Brain microvascular endothelial cell (primary cell): Measurements from ENCODE around the gene UBA5.

Source experiments
- DNase-seq: peaks from one replicate; pipeline ENCODE4 v3.0.0-alpha.2; 2020
- H3K27ac ChIP-seq: fragments of 250-450 bp; sonication (Bioruptor Pico); 2 replicates; pipeline ENCODE4 v1.5.1; 2020; ENCODE audit warnings: mild to moderate bottlenecking, moderate library complexity
- H3K27me3 ChIP-seq: fragments of 250-450 bp; sonication (Bioruptor Pico); replicated peaks from 2 replicates; pipeline ENCODE4 v1.5.1; 2020; ENCODE audit warnings: mild to moderate bottlenecking
- H3K36me3 ChIP-seq: fragments of 250-450 bp; sonication (Bioruptor Pico); replicated peaks from 2 replicates; pipeline ENCODE4 v1.5.1; 2020; ENCODE audit warnings: mild to moderate bottlenecking
- H3K4me3 ChIP-seq: 2 replicates; pipeline ENCODE4 v1.5.1; 2011; ENCODE audit warnings: low read depth, mild to moderate bottlenecking, control low read depth, low read length, moderate library complexity
- CTCF ChIP-seq: IDR thresholded peaks from 2 replicates; pipeline ENCODE4 v1.5.1; 2011; ENCODE audit warnings: low read depth, mild to moderate bottlenecking, moderate library complexity, low read length, control low read depth, inconsistent platforms; ENCODE audit errors: missing control alignments
- in situ Hi-C: cut with HindIII; loops from 2 replicates; pipeline ENCODE4 v1.10.0; 2017; ENCODE audit warnings: low sequenced_read_pairs, low pct_ligation_motif_present

UBA5 gene

GRCh38 chr3:132720228-132720627 lies 60.1 kb downstream of the UBA5 start:
- no peak for DNase-seq
- peak overlapping the region; percentile 5 for H3K4me3 ChIP-seq
- no peak for TF ChIP-seq CTCF
- in situ Hi-C loops, result no loop called here
- no peaks in the 10 kb centered on the region for H3K27me3 ChIP-seq
- peaks cover 7% of the 10 kb centered on the region for H3K36me3 ChIP-seq
- no peak overlapping the region for H3K27ac ChIP-seq

- H3K4me3 ChIP-seq, result peak overlapping the region; percentile 78
- H3K36me3 ChIP-seq, result peaks cover 3% of the 10 kb centered on the region
- TF ChIP-seq CTCF, result peak; percentile 57
- in situ Hi-C loops, result no loop called here
- H3K27me3 ChIP-seq, result no peaks in the 10 kb centered on the region
- peak overlapping the region; percentile 82 for H3K27ac ChIP-seq
- peak; percentile 76 for DNase-seq
These were observed 61.5 kb downstream of the UBA5 start for GRCh38 chr3:132721479-132722164.

- peak within 1 kb of the TSS; percentile 82 for H3K27ac ChIP-seq
- no peaks in the 10 kb centered on the region for H3K27me3 ChIP-seq
- in situ Hi-C loops, result no loop called here
- H3K4me3 ChIP-seq, result peak within 1 kb of the TSS; percentile 78
- peak; percentile 94 for DNase-seq
- peaks cover 2% of the 10 kb centered on the region for H3K36me3 ChIP-seq
- TF ChIP-seq CTCF, result no peak
These were observed 62.3 kb downstream of the UBA5 start, which contains the start of gene NPHP3 for GRCh38 chr3:132722165-132723023. Gene NPHP3 (minus strand): TSS chr3:132722409. CDS start chr3:132722355, 54 bp downstream.

GRCh38 chr3:132723024-132723950 lies 63.2 kb downstream of the UBA5 start:
- H3K36me3 ChIP-seq, result peaks cover 2% of the 10 kb centered on the region
- in situ Hi-C loops, result no loop called here
- TF ChIP-seq CTCF, result no peak
- H3K27ac ChIP-seq, result peak overlapping the region; percentile 70
- DNase-seq, result no peak
- peak overlapping the region; percentile 76 for H3K4me3 ChIP-seq
- H3K27me3 ChIP-seq, result no peaks in the 10 kb centered on the region

- Histone ChIP-seq H3K36me3 (no peaks in the 10 kb centered on the region), H3K27ac (no peak overlapping the region), H3K27me3 (no peaks in the 10 kb centered on the region), H3K4me3 (no peak overlapping the region)
- peak; percentile 57 for TF ChIP-seq CTCF
- in situ Hi-C loops, result loop anchor here (25.0 kb wide), 1 partner anchor 661 kb away; no protein-coding TSS in a partner anchor
- DNase-seq, result no peak
These were observed 66.3 kb downstream of the UBA5 start for GRCh38 chr3:132726341-132726823.
